HUES48 (cell line): ENCODE results near the gene CELF4.

Source experiments
- H3K27ac ChIP-seq: one replicate; pipeline ENCODE4 v1.7.0; 2013; ENCODE audit warnings: low read depth, low read length, inconsistent platforms
- H3K27me3 ChIP-seq: 2 replicates; pipeline ENCODE4 v1.6.1; 2013; ENCODE audit warnings: mild to moderate bottlenecking, low read length; ENCODE audit not compliant: control insufficient read depth, insufficient read depth
- H3K36me3 ChIP-seq: 2 replicates; pipeline ENCODE4 v1.6.1; 2013; ENCODE audit warnings: low read length; ENCODE audit not compliant: control insufficient read depth, insufficient read depth
- H3K4me1 ChIP-seq: 2 replicates; pipeline ENCODE4 v1.6.1; 2013; ENCODE audit warnings: mild to moderate bottlenecking, low read length; ENCODE audit not compliant: control insufficient read depth, insufficient read depth
- H3K4me3 ChIP-seq: 2 replicates; pipeline ENCODE4 v1.5.1; 2013; ENCODE audit warnings: mild to moderate bottlenecking, low read depth, low read length
- H3K9ac ChIP-seq: 2 replicates; pipeline ENCODE4 v1.6.1; 2013; ENCODE audit warnings: mild to moderate bottlenecking, low read depth, low read length, moderate library complexity
- H3K9me3 ChIP-seq: 2 replicates; pipeline ENCODE4 v1.6.1; 2013; ENCODE audit warnings: low read length; ENCODE audit not compliant: control insufficient read depth, insufficient read depth

The CELF4 gene

GRCh38 chr18:37318360-37319355 lies 246.9 kb downstream of the CELF4 start:
- H3K9me3 ChIP-seq: no peaks in the 10 kb centered on the region
- no peak overlapping the region for H3K4me3 ChIP-seq
- no peak overlapping the region for H3K27ac ChIP-seq
- no peak overlapping the region for H3K9ac ChIP-seq
- H3K36me3 ChIP-seq: no peaks in the 10 kb centered on the region
- H3K4me1 ChIP-seq: peaks cover 5% of the 10 kb centered on the region
- no peaks in the 10 kb centered on the region for H3K27me3 ChIP-seq

- H3K4me3 ChIP-seq: no peak overlapping the region
Measured at GRCh38 chr18:37317486-37317885, 248.1 kb downstream of the CELF4 start.

GRCh38 chr18:37316468-37316867 lies 249.1 kb downstream of the CELF4 start:
- Histone ChIP-seq H3K36me3 (no peaks in the 10 kb centered on the region), H3K27me3 (no peaks in the 10 kb centered on the region), H3K9me3 (no peaks in the 10 kb centered on the region), H3K4me3 (no peak overlapping the region), H3K9ac (no peak overlapping the region), H3K27ac (no peak overlapping the region), H3K4me1 (peaks cover 5% of the 10 kb centered on the region)

More at GRCh38 chr18:37317486-37317885, 248.1 kb downstream of the CELF4 start:
- Histone ChIP-seq H3K9ac (no peak overlapping the region), H3K36me3 (no peaks in the 10 kb centered on the region), H3K27me3 (no peaks in the 10 kb centered on the region), H3K4me1 (peaks cover 5% of the 10 kb centered on the region), H3K27ac (no peak overlapping the region), H3K9me3 (no peaks in the 10 kb centered on the region)

GRCh38 chr18:37315935-37316334 lies 249.7 kb downstream of the CELF4 start:
- no peaks in the 10 kb centered on the region for H3K4me1 ChIP-seq
- no peaks in the 10 kb centered on the region for H3K9me3 ChIP-seq
- H3K9ac ChIP-seq: no peak overlapping the region
- H3K27ac ChIP-seq: no peak overlapping the region
- no peak overlapping the region for H3K4me3 ChIP-seq
- H3K36me3 ChIP-seq: no peaks in the 10 kb centered on the region
- H3K27me3 ChIP-seq: no peaks in the 10 kb centered on the region

- no peak overlapping the region for H3K27ac ChIP-seq
- H3K4me3 ChIP-seq: no peak overlapping the region
- no peak overlapping the region for H3K9ac ChIP-seq
- H3K27me3 ChIP-seq: no peaks in the 10 kb centered on the region
- H3K4me1 ChIP-seq: no peaks in the 10 kb centered on the region
- H3K9me3 ChIP-seq: no peaks in the 10 kb centered on the region
- H3K36me3 ChIP-seq: no peaks in the 10 kb centered on the region
Measured at GRCh38 chr18:37314534-37314933, 251.1 kb downstream of the CELF4 start.

DNA sequence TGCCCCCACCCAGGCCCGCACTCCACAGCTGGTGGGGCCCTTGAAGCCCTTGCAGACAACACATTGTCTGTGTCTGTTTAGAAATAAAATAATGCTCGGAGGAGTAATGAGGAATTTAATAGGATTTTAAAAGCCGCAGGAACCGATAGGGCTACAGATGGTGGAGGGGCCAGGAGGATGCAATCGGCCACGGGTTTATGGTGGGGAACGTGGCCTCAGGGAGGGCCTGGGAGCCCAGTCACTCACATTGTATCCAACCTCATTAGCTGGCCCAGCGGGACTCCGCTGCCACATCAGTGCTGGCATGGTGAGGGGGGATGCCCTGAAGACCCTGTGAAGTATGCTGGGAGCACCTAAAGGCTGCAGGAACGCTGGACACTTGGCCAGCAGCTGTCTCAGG lies 252.0 kb downstream of the CELF4 start:
- Histone ChIP-seq H3K9ac (no peak overlapping the region), H3K9me3 (no peaks in the 10 kb centered on the region), H3K4me1 (no peaks in the 10 kb centered on the region), H3K27me3 (no peaks in the 10 kb centered on the region), H3K36me3 (no peaks in the 10 kb centered on the region), H3K4me3 (no peak overlapping the region), H3K27ac (no peak overlapping the region)

GRCh38 chr18:37309861-37310260 lies 255.7 kb downstream of the CELF4 start:
- H3K4me3 ChIP-seq: no peak overlapping the region
- H3K36me3 ChIP-seq: no peaks in the 10 kb centered on the region
- no peaks in the 10 kb centered on the region for H3K4me1 ChIP-seq
- H3K27ac ChIP-seq: no peak overlapping the region
- no peak overlapping the region for H3K9ac ChIP-seq
- H3K9me3 ChIP-seq: no peaks in the 10 kb centered on the region
- no peaks in the 10 kb centered on the region for H3K27me3 ChIP-seq

DNA sequence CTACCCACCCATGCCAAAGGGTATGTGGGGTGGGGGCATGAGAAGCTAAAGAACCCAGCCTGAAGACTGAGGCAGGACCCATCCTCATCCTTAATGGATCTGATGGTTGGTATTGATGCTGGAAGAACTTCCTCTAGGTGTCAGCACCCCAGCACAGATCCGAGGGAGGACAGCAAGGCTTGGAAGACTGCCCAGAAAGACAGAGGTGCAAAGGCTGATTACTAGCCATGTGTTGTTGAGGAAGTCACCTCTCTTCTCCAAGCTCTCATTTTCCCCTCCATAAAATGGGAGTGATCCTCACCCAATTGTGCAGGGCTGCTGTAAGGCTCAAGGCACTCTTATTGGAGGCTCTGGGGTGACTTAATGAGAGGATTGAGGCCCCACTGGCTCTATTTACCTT lies 256.5 kb downstream of the CELF4 start:
- H3K27ac ChIP-seq: no peak overlapping the region
- H3K27me3 ChIP-seq: no peaks in the 10 kb centered on the region

GRCh38 chr18:37307181-37307580 lies 258.4 kb downstream of the CELF4 start:
- Histone ChIP-seq H3K4me3 (no peak overlapping the region), H3K9me3 (no peaks in the 10 kb centered on the region), H3K27me3 (no peaks in the 10 kb centered on the region), H3K36me3 (no peaks in the 10 kb centered on the region), H3K27ac (no peak overlapping the region), H3K4me1 (no peaks in the 10 kb centered on the region), H3K9ac (no peak overlapping the region)

More for the DNA sequence above, 256.5 kb downstream of the CELF4 start:
- H3K4me1 ChIP-seq: no peaks in the 10 kb centered on the region
- no peaks in the 10 kb centered on the region for H3K36me3 ChIP-seq
- H3K4me3 ChIP-seq: no peak overlapping the region
- no peaks in the 10 kb centered on the region for H3K9me3 ChIP-seq
- H3K9ac ChIP-seq: no peak overlapping the region

- Histone ChIP-seq H3K36me3 (no peaks in the 10 kb centered on the region), H3K27ac (no peak overlapping the region)
Measured at GRCh38 chr18:37306432-37306831, 259.2 kb downstream of the CELF4 start.

DNA sequence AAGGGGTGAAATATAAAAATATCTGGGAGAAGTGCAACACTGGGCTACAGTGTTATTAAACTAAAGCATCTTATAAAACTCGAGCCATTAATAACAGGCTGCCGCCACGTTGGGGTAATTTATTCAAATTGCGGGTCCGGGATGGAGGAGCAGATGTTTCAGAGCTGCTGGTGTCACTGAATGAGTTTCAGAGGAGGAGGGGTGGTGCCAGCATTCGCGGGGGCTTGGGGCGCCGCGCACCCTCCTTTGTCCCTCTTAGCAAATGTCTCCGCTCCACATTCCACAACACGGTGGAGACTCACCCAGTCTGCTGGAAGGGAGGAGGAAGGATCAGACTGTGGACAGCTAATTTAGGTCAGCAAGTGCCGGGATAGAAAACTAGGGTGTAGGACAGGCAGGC lies 260.5 kb downstream of the CELF4 start:
- Histone ChIP-seq H3K4me3 (no peak overlapping the region), H3K4me1 (no peaks in the 10 kb centered on the region), H3K9me3 (no peaks in the 10 kb centered on the region), H3K36me3 (no peaks in the 10 kb centered on the region), H3K27me3 (no peaks in the 10 kb centered on the region), H3K27ac (no peak overlapping the region), H3K9ac (no peak overlapping the region)

More at GRCh38 chr18:37306432-37306831, 259.2 kb downstream of the CELF4 start:
- H3K4me1 ChIP-seq: no peaks in the 10 kb centered on the region
- H3K9me3 ChIP-seq: no peaks in the 10 kb centered on the region
- no peaks in the 10 kb centered on the region for H3K27me3 ChIP-seq
- no peak overlapping the region for H3K9ac ChIP-seq
- no peak overlapping the region for H3K4me3 ChIP-seq
